ENCODE results near the gene SPOPL.
"Not testable (repeated sequence)": the region's sequence is repeated elsewhere in the genome, so short reads cannot be mapped to it uniquely, and the experiment has no call there.

SPOPL gene

GRCh38 chr2:138531913-138532312 is 30.3 kb downstream of the SPOPL start:
- TF ChIP-seq ZFX (IDR thresholded peaks at IDR 0.05; ENCODE audit: borderline replicate concordance) (no peak), CTCF (IDR thresholded peaks at IDR 0.05) (no peak)
- H3K27ac ChIP-seq = no peak overlapping the region

GRCh38 chr2:138534791-138535190 is 33.2 kb downstream of the SPOPL start:
- no peak for TF ChIP-seq CTCF (IDR thresholded peaks at IDR 0.05)
- no peak for TF ChIP-seq ZFX (IDR thresholded peaks at IDR 0.05; ENCODE audit: borderline replicate concordance)
- no peak overlapping the region for H3K27ac ChIP-seq

GRCh38 chr2:138536302-138536701 is 34.7 kb downstream of the SPOPL start:
- H3K27ac ChIP-seq = no peak overlapping the region
- TF ChIP-seq ZFX (IDR thresholded peaks at IDR 0.05; ENCODE audit: borderline replicate concordance) (no peak), CTCF (IDR thresholded peaks at IDR 0.05) (no peak)

- TF ChIP-seq CTCF (IDR thresholded peaks at IDR 0.05) (no peak), ZFX (IDR thresholded peaks at IDR 0.05; ENCODE audit: borderline replicate concordance) (no peak)
- no peak overlapping the region for H3K27ac ChIP-seq
Observed at GRCh38 chr2:138536740-138537139, 35.2 kb downstream of the SPOPL start.

GRCh38 chr2:138537170-138537915 is 35.8 kb downstream of the SPOPL start:
- H3K27ac ChIP-seq = no peak overlapping the region
- TF ChIP-seq CTCF (IDR thresholded peaks at IDR 0.05) (no peak), ZFX (IDR thresholded peaks at IDR 0.05; ENCODE audit: borderline replicate concordance) (no peak)

- H3K27ac ChIP-seq = not testable (repeated sequence)
Observed at GRCh38 chr2:138544206-138544605, 42.6 kb downstream of the SPOPL start.

- H3K27ac ChIP-seq = no peak overlapping the region
- TF ChIP-seq ZFX (IDR thresholded peaks at IDR 0.05; ENCODE audit: borderline replicate concordance) (no peak), CTCF (IDR thresholded peaks at IDR 0.05) (no peak)
Observed at GRCh38 chr2:138548796-138549195, 47.2 kb downstream of the SPOPL start.

- H3K27ac ChIP-seq = no peak overlapping the region
- TF ChIP-seq ZFX (IDR thresholded peaks at IDR 0.05; ENCODE audit: borderline replicate concordance) = no peak
- TF ChIP-seq CTCF (IDR thresholded peaks at IDR 0.05) = no peak
Observed at GRCh38 chr2:138550172-138550571, 48.6 kb downstream of the SPOPL start.

Measured in 22Rv1 (cell line).